ENCODE data around the gene CYP4F22.
"Not testable (repeated sequence)": the region's sequence is repeated elsewhere in the genome, so short reads cannot be mapped to it uniquely, and the experiment has no call there.

CYP4F22 gene

DNA sequence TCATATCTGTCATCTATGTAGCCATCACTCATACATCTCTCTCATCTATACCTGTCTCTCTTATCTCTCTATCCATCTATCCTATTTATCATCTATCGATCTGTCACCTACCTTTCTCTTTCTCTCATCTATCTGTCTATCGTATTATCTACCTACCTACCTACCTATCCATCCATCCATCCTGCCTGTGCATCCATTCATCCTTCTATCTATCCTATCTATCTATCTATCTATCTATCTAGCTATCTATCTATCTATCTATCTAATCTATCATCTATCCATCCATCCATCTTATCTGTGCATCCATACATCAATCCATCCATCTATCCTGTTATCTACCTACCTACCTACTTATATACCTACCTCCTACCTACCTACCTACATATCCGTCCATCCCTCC is 62.1 kb downstream of the CYP4F22 start:
- DNase-seq (ENCODE audit: low read depth, low spot score), result no peak

DNA sequence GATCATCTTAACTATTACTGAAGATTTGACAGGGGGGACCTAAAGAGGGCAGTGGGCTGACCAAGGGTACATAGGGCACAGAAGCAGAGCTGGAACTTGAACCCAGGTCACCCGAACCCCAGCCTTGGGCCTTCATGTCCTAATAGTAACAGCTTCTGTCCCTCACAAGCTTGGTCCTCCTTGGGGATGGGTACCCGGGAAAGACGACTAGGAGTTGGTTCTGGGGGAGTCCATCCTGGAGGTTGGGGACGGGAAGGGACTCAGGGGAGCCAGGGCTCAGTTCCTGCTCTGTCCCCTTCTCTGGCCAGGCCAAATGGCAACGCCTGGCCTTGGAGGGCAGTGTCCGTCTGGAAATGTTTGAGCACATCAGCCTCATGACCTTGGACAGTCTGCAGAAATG is 67.1 kb downstream of the CYP4F22 start:
- DNase-seq (ENCODE audit: low read depth, low spot score), result no peak

DNA sequence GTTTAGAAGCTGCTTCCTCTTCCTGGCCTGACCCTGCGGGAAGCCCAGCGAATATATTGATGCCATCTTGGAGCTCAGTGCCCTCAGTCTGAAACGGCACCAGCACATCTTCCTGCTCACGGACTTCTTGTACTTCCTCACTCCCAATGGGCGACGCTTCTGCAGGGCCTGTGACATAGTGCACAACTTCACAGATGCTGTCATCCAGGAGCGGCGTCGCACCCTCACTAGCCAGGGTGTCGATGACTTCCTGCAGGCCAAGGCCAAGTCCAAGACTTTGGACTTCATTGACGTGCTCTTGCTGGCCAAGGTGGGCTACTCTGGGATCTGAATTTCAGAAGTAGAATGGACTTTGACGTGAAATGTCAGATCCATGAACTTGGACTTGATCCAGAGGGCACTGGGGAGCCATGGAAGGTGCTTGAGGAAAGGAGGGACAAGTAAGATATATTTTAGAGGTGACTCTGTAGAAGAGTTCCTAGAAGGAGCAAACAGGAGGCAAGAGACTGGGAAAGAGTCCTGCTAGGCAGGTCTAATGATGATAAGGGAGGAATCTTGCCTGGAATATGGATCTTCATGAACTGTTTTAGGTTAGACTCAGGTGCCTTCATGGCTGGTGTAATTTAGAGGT is 68.3 kb downstream of the CYP4F22 start:
- no peak for DNase-seq (ENCODE audit: low read depth, low spot score)

DNA sequence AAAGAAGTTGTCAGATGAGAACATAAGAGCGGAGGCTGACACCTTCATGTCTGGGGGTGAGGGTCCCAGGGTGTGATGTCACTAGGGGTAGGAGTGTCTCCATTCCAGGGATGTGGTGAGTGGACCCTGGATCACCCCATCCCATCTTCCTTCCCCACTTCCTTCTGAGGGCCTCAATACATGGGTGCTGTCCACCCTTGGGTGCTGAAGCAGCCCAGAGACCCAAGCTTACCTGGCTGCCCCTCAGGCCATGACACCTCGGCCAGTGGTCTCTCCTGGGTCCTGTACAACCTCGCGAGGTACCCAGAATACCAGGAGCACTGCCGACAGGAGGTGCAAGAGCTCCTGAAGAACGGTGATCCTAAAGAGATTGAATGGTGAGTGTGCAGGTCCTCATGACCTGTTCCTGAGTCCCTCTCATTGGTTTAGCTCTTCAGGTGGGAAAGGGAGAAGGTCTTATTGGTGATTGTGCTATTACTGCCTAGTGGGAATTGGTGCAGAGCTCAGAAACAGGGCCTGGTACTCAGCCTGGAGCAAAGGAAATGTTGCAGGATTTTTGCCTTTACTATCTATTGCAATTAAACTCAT is 69.0 kb downstream of the CYP4F22 start:
- DNase-seq (ENCODE audit: low read depth, low spot score), result no peak

DNA sequence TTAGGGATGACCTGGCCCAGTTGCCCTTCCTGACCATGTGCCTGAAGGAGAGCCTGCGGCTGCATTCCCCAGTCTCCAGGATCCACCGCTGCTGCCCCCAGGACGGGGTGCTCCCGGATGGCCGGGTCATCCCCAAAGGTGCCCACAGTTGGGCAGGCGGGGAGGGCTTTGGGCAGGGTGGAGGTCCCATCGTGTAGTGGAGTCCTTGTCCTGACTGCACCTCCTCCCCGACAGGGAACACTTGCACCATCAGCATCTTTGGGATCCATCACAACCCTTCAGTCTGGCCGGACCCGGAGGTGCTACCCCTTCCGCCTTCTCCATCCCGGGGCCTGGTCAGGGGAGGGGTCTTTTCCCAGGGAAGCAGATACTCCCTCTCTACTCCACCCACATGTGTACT is 75.0 kb downstream of the CYP4F22 start:
- DNase-seq (ENCODE audit: low read depth, low spot score), result no peak

DNA sequence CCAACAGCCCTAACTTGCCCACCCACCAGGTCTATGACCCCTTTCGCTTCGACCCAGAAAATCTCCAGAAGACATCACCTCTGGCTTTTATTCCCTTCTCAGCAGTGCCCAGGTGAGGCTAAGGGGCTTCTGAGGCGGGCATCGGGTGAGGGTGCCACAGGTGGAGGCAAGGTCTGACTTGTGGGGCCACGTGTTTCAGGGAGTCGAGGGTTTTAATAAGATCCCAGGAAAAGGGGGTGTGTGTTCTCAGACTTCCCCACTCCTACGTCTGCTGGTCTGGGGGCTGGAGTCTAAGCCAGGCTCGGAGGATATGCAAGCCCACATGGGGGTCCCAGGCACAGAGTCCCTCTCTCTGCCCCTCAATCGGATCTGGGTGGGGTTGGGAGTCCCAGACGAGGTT is 75.8 kb downstream of the CYP4F22 start:
- no peak for DNase-seq (ENCODE audit: low read depth, low spot score)

DNA sequence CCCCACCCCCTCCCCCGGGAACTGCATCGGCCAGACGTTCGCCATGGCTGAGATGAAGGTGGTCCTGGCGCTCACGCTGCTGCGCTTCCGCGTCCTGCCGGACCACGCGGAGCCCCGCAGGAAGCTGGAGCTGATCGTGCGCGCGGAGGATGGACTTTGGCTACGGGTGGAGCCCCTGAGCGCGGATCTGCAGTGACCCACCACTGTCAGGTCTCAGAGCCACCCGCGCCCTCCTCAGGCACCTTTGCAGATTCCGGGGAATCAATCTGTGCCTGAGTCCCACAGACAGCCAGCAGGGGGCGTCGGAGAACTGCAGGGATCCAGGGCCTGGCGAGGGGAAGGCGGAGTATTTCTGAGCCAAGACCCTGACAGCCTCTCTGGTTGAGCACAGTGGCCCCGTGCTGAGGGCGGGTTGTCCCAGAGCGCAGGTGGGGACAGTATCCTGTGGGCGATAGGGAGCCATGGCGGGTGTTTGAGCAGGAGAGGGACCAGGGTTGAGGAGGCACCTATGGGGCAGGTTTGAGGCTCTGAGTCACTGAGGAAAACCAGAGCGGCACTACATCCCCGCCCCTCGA is 76.3 kb downstream of the CYP4F22 start:
- peak; percentile 3 for DNase-seq (ENCODE audit: low read depth, low spot score)

DNA sequence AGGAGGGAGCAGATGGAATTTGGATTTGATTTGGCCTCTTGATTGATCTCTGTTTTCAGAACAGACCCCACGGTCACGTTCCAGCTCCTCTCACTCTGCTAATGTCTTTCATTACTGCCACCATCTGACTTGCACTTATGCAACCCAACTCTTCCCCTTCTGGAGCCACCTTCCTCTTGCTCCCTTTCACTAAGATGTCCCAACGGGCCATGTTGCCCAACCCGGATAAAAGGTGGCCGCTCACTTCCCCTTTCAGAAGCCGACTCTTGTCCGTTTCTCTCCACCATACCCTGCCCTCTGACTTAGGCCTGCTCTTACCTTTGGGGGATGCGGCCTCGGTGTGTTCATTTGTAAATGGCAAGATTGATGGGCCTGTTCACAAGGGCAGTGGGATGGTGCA is 79.3 kb downstream of the CYP4F22 start:
- no peak for DNase-seq (ENCODE audit: low read depth, low spot score)

DNA sequence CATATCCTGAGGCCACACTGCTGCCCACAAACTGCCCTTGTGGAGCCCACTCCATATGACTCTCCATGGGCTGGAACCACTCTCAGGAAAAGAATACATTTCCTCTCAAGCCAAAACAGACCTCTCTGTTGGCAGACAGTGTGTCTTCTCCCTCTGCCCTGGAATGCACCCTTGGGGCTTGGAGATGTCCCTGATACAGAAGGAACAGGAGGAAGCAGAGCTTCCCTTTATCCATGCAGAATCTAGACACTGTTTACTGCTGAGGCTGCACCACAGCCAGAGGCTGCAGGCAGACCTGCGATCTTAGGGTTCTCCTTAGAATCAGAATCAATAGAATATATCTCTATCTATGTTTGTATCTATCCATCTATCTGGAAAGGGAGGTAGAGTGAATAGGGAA is 79.9 kb downstream of the CYP4F22 start:
- DNase-seq (ENCODE audit: low read depth, low spot score), result no peak

DNA sequence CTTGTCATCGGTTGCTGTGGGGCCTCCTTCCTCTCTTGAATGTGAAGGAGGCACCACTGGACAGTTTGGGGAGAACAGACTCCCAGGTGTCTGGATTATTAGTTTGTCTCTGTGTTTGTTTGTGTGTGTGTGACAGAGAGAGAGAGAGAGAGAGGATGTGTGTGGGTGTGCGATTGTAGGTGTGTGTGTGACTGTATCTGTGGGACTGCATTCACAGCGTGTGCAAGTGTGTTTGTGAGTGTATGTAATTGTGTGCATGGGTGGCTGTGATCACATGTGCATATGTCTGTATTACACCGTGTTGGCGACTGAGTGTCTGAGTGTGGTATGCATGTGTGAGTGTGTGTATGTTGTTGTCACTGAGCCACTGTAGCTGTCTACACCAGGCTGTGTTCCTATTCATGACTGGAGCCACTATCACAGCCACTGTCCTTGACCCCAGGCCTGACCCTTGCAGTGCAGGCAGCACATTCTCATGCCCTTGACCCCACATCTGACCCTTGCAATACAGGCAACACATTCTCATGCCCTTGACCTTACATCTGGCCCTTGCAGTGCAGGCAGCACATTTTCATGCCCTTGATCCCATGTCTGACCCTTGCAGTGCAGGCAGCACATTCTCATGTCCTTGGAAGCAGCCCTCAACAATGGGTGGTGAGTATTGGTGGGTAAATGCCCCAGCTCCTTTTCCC is 81.6 kb downstream of the CYP4F22 start:
- DNase-seq (ENCODE audit: low read depth, low spot score), result no peak

DNA sequence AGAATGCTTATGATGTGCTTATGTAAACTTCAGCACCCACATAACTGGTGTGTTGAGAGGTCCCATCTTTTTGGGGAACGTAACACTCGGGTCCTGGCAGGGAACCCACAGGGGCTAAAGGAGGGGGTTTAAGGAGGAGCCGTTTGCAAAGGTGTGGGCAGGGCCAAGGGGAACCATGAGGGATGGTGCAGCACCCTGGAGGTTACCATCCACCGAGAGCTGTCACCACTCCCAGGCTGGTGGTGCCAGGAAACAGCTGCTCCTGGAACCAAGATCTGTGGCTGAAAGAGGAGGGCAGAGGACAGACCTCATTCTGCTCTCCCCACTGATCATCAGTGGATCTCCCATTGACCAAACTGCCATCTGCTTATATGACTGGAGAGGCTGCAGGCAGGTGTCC is 83.5 kb downstream of the CYP4F22 start:
- no peak for DNase-seq (ENCODE audit: low read depth, low spot score)

DNA sequence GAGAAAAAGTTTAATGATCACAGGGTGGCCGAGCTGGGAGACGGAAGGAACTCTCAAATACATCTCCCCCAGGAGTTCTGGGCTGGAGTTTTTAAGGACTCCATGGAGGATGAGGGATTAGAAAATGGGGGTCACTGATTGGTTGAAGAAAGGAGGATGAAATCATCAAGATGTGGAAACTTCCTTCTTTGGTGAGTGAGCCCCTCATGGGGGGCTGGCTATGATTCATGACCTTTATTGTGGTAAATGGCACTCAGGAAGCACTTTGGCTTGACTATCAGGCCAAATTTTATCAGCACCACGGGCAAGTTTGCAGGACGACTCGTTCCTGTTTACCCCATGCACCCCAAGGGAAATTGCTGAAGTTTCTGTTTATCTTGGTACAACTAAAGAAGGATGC is 84.2 kb downstream of the CYP4F22 start:
- DNase-seq (ENCODE audit: low read depth, low spot score), result not testable (repeated sequence)

DNA sequence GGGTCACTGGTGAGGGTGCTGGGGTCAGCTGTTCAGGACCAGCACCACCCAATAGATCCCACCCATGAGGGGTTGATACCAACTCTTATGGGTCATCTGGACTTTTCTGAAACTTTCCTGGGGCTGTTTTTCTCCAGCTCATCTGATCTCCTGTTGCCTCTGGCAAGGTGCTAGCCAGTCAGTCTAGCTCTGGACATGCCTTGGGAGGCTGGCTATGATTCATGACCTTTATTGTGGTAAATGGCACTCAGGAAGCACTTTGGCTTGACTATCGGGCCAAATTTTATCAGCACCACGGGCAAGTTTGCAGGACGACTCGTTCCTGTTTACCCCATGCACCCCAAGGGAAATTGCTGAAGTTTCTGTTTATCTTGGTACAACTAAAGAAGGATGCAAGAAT is 85.4 kb downstream of the CYP4F22 start:
- DNase-seq (ENCODE audit: low read depth, low spot score), result not testable (repeated sequence)

DNA sequence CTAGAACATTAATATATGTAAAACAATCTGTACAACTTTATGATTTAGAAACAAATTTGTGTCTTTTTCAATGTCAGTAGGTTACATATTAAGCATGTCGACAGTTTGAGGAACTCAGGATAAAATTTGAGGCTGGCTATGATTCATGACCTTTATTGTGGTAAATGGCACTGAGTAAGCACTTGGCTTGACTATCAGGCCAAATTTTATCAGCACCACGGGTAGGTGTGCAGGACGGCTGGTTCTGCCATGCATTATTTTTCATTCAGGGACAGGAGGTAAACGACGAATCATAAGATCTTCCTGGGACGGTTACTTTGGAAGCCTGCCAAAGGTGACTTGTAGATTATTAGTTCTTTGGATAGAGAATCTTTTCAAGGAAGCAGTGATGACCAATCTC is 86.7 kb downstream of the CYP4F22 start:
- no peak for DNase-seq (ENCODE audit: low read depth, low spot score)

Data from iPS DF 19.7 (cell line).